Breast epithelium (tissue), 3 donors: Measurements from ENCODE around the gene CNNM3.

ENCODE experiments used
- CTCF ChIP-seq, 3 donors: fragments of 450-650 bp; IDR thresholded peaks; one replicate each; pipeline ENCODE4 v1.5.1; 2016 to 2017; ENCODE audit warnings: antibody characterized with exemption in 3 of 3, mild to moderate bottlenecking in 3 of 3, moderate library complexity in 3 of 3
- POLR2A ChIP-seq: fragments of 450-650 bp; IDR thresholded peaks from one replicate; pipeline ENCODE4 v1.6.1; 2016; ENCODE audit warnings: antibody characterized with exemption, mild to moderate bottlenecking, moderate library complexity
- POLR2AphosphoS5 ChIP-seq, 3 donors: sonication (generic); formaldehyde crosslinking; IDR thresholded peaks; one replicate each; pipeline ENCODE4 v1.6.1; 2017; ENCODE audit warnings: antibody characterized with exemption in 3 of 3

DNA sequence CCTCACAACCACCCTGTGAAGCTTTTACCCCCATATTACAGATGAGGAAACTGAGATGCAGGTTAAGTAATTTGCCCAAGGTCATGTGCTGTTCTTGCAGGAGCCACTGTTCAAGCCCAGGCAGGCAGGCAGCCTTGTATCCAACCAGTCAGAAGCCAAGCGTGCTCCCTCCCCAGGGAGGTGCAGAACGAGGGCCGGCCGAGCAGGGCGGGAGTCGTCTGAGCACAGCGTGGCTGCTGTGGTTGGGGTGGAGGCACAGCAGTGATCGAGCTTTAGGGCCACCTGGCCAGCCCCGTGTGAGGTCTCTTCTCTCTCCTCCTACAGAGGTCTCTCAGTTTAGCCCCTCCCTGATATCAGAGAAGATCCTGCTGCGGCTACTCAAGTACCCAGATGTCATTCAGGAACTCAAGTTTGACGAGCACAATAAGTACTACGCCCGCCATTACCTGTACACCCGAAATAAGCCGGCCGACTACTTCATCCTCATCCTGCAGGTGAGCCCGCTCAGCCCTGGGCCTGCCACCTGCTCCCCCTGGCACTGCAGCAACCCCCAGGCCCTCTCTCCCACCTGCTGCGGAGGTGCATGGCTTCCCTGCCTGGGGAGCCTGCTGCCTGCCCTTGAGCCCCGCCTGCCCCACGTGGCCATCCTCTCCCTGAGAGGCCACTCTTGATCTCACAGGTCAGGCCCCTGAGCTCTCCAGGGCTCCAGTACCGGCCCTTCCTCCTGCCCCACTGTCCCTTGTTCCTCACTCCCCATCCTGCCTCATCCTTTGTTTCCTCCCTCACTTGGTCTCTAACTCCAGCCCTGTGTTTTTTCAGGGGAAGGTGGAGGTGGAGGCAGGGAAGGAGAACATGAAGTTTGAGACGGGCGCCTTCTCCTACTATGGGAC is 17.1 kb upstream of the CNNM3 start:
- TF ChIP-seq POLR2A (no peak), CTCF (IDR thresholded peaks at IDR 0.05) (no peak), POLR2AphosphoS5 (IDR thresholded peaks at IDR 0.05) (no peak)
